GM19238 (cell line): ENCODE measurements around the gene FTSJ3.
"Not testable (repeated sequence)": the region's sequence is repeated elsewhere in the genome, so short reads cannot be mapped to it uniquely, and the experiment has no call there.

ENCODE experiments used
- DNase-seq: peaks from one replicate; pipeline ENCODE4 v3.0.0; 2011; ENCODE audit warnings: low spot score; ENCODE audit not compliant: insufficient read length

Gene FTSJ3

GRCh38 chr17:63827002-63827800, at the start of gene FTSJ3, which contains the start of gene PSMC5:
TSS of gene FTSJ3 (minus strand) at chr17:63827663. CDS start at chr17:63826902, 761 bp downstream.
TSS of gene PSMC5 (plus strand) at chr17:63827431. CDS start at chr17:63827491, 60 bp downstream.
- DNase-seq, result peak; percentile 91

GRCh38 chr17:63874693-63875092, 47.2 kb upstream of the FTSJ3 start:
- DNase-seq, result not testable (repeated sequence)

GRCh38 chr17:63874061-63874626, 46.7 kb upstream of the FTSJ3 start:
- not testable (repeated sequence) for DNase-seq

DNA sequence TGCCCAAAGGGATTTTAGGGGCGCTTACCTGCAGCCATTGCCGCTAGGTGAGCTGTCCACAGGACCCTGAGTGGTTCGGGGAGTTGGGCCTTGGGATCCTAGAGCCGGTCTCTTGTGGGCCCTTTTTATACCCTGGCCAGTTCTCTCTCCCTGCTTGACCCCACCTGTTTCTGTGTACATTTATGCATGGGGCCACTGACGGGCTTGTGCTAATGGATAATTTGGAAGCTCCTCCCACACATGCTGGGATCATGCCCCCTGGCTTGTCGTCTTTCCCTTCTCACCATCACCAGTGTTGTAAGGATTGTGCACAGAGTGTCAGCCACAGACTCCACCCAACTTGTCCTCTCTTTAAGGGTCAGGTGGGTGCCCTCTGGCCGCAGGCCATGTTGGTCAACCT, 46.1 kb upstream of the FTSJ3 start, which contains the start of gene CSH2:
CSH2 (minus strand) TSS at position 101 of the 400 bp plus-strand sequence; CDS start at position 38, 63 bp downstream.
- DNase-seq, result not testable (repeated sequence)

GRCh38 chr17:63871646-63872365, 44.3 kb upstream of the FTSJ3 start:
- DNase-seq, result not testable (repeated sequence)

DNA sequence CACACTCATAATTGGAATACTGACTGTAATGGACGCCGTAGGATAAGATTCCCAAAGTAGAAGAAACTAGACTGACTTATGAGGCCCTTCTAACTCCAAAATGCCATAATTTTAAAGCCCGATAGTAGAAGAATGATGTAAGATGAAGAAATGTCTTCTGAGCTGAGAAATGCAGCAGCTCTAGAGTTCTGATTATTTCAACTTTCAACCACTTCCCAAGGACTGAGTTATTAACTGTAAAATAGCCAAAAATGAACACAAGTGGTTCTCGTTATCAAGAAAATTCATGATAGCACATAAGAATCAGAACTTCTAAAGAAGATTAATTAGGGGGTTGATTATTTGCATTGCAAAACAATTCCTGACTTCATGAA, 42.8 kb upstream of the FTSJ3 start:
- DNase-seq, result not testable (repeated sequence)

- not testable (repeated sequence) for DNase-seq
These were observed 42.2 kb upstream of the FTSJ3 start for GRCh38 chr17:63869491-63870291.

- not testable (repeated sequence) for DNase-seq
These were observed 39.2 kb upstream of the FTSJ3 start for GRCh38 chr17:63866625-63867024.

- no peak for DNase-seq
These were observed 31.8 kb upstream of the FTSJ3 start for GRCh38 chr17:63859257-63859656.

- not testable (repeated sequence) for DNase-seq
These were observed 29.0 kb upstream of the FTSJ3 start for GRCh38 chr17:63856425-63856824.

- DNase-seq, result no peak
These were observed 27.7 kb upstream of the FTSJ3 start for GRCh38 chr17:63855185-63855584.

- no peak for DNase-seq
These were observed 27.2 kb upstream of the FTSJ3 start for GRCh38 chr17:63854709-63855108.

- DNase-seq, result no peak
These were observed 25.8 kb upstream of the FTSJ3 start for GRCh38 chr17:63853260-63853659.

DNA sequence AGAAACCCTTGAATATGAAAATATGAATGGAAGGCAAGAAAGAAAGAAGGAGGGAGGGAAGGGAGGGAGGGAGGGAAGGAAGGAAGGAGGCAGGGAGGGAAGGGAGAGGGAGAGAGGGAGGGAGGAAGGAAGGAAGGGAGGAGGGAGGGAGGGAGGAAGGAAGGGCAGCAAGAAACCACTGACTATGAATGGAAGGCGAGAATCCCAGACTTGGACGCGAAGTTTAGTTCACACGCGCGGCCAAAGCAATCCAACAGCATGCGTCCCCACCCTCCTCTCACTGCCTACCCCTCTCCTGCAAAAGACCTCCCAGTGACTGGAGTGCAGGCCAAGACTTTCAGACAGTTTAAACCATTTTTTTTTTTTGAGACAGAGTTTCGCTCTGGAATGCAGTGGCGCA, 22.9 kb upstream of the FTSJ3 start:
- DNase-seq, result no peak

GRCh38 chr17:63848834-63849689, 21.6 kb upstream of the FTSJ3 start:
- DNase-seq, result peak; percentile 96

GRCh38 chr17:63847525-63848249, 20.2 kb upstream of the FTSJ3 start:
- DNase-seq, result no peak

DNA sequence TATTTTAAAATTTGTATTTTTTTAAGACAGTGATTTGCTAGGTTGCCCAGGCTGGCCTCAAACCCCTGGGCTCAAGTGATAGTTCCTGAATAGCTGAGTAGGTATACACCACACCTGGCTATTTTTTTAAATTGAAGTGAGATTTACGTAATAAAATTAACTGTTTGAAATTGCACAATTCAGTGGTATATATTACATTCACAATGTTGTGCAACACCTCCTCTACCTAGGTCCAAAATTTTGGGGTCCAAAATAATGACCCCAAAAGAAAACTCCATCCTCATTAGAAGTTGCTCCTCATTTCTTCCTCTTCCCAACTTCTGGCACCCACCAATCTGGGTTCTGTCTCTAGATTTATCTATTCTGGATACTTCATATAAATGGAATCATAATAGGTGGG, 18.0 kb upstream of the FTSJ3 start:
- DNase-seq, result no peak

DNA sequence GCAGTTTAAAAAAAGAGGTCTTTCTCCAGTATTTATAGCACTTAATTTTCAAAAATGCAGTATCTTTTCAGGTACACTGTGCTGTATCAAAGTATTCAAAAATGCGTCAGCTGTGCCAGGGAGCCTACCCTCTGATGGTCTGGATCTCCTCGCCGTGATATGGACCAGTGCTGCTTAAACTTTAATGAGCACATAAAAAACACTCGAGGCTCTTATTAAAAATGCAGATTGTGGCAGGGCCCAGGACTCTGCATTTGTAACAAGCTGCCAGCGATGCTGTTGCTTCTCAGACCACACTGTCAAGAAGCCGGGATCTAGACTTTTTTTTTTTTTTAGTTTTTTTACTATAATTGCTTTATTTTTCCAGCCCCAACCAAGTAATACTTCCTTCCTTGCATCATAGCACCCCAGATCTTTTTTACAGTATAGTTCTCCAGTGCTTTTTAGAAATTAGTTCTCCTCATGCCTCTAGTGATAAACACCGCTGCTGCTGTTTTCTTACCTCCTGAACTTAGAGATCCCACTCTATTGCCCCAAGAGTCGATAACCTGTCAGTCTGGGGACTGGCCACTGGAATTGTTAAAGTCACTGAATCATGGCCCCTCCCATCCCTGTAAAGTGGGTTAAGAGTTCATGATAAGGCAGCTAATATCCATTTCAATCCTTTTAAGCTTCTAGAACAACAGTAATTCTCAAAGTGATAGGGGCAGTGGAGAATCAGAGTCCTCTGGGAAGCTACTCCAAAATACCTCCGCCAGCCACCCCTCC, 16.6 kb upstream of the FTSJ3 start:
- no peak for DNase-seq

DNA sequence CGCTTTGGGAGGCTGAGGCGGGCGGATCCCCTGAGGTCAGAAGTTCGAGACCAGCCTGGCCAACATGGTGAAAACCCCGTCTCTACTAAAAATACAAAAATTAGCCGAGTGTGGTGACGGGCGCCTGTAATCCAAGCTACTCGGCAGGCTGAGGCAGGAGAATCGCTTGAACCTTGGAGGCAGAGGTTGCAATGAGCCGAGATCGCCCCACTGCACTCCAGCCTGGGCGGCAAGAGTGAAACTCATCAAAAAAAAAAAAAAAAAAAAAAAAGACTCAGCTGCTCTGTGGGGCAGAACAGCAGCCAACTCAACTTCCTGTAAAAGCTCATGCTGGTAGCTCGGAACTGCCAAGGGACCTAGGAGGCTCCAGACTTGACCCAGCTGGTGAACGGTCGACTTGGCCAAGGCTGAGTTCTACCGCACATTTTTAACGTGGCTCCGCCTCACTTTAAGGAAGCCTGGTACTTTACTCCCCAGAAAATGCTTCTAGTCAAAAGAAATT, 16.0 kb upstream of the FTSJ3 start:
- peak; percentile 52 for DNase-seq
